ENCODE measurements around the gene MYH7B.

GRCh38 chr20:34931771-34932170 lies 23.9 kb upstream of the MYH7B start:
- TF ChIP-seq, protein P1, sequence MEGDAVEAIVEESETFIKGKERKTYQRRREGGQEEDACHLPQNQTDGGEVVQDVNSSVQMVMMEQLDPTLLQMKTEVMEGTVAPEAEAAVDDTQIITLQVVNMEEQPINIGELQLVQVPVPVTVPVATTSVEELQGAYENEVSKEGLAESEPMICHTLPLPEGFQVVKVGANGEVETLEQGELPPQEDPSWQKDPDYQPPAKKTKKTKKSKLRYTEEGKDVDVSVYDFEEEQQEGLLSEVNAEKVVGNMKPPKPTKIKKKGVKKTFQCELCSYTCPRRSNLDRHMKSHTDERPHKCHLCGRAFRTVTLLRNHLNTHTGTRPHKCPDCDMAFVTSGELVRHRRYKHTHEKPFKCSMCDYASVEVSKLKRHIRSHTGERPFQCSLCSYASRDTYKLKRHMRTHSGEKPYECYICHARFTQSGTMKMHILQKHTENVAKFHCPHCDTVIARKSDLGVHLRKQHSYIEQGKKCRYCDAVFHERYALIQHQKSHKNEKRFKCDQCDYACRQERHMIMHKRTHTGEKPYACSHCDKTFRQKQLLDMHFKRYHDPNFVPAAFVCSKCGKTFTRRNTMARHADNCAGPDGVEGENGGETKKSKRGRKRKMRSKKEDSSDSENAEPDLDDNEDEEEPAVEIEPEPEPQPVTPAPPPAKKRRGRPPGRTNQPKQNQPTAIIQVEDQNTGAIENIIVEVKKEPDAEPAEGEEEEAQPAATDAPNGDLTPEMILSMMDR (IDR thresholded peaks at IDR 0.05) = no peak
- TF ChIP-seq POLR2A (IDR thresholded peaks at IDR 0.05) = no peak

All from testis (tissue), 2 donors.